Activated naive CD8-positive, alpha-beta T cell treated with anti-CD3 and anti-CD28 coated beads, Interleukin-2, amount 10 ng/mL, durations not matched to agents 7 days and 5 days (primary cell): ENCODE results near the gene IFT25. TPM values are rescaled to one million over a fixed set of nuclear protein-coding genes. Genes with fewer than 3 reads are reported as not detected.
"Not testable (repeated sequence)": the region's sequence is repeated elsewhere in the genome, so short reads cannot be mapped to it uniquely, and the experiment has no call there.

ENCODE experiments used
- ATAC-seq: fragments of 150-1000 bp; cut with Tn5 transposase; one replicate; pipeline ENCODE4 v1.10.0; 2021; ENCODE audit warnings: low read depth, moderate library complexity
- POLR2A ChIA-PET: fragments of 350-600 bp; sonication (Branson Sonifier 250); formaldehyde crosslinking; loops from one replicate; lab custom pipeline; 2021; ENCODE audit warnings: antibody characterized with exemption; lab: Charles Lee
- DNase-seq: peaks from one replicate; pipeline ENCODE4 v3.0.0; 2021
- H3K27ac Mint-ChIP-seq: one replicate; pipeline ENCODE4 v1.8.0; 2022; ENCODE audit warnings: mild to moderate bottlenecking, mixed read lengths
- H3K27me3 Mint-ChIP-seq: one replicate; pipeline ENCODE4 v1.8.0; 2022; ENCODE audit warnings: mild to moderate bottlenecking, moderate library complexity, mixed read lengths
- H3K36me3 Mint-ChIP-seq: one replicate; pipeline ENCODE4 v1.8.0; 2021; ENCODE audit warnings: mild to moderate bottlenecking, mixed read lengths
- H3K4me1 Mint-ChIP-seq: one replicate; pipeline ENCODE4 v1.8.0; 2021; ENCODE audit warnings: mixed read lengths
- H3K4me3 Mint-ChIP-seq: one replicate; pipeline ENCODE4 v1.8.0; 2022; ENCODE audit warnings: mild to moderate bottlenecking, moderate library complexity, mixed read lengths
- H3K9me3 Mint-ChIP-seq: one replicate; pipeline ENCODE4 v1.8.0; 2021; ENCODE audit warnings: mixed read lengths
- total RNA-seq, 2 experiments: library from RNA; stranded (reverse); gene quantifications; one replicate each; pipeline ENCODE4 v1.2.3, GENCODE V29; 2021

IFT25 gene
- total RNA-seq, 2 experiments from 2014 or later, result 76.7 to 81.6 TPM

DNA sequence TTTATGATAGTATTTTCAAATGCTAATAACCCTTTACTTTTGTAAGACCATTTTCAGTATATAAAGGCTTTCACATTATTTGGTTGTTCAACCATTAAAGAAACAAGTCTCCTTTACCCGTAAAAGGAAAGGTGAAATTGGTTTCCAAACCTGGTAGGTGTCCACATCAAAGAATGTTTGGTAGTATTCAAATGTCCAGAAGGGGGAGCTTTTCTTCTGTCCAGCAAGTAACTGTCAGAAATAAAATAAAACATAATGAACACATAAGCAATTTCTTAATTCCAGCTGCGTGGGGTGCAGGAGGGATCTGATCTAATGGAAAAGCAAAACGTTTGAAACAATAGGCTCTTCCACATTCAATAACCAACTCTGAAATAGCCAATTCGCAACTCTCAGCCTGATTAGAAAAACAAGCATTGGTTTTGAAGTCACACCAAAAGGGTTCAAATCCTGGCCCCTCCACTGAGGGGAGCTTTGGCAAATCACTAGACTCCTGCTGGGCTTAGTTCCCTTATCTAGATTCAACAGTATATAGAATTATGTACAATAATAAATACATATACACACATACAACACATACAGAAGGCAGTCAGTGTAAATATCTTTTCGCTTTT, 66.9 kb downstream of the IFT25 start:
- Mint-ChIP-seq H3K36me3 (peaks cover 23% of the 10 kb centered on the region), H3K27ac (no peak overlapping the region), H3K27me3 (no peaks in the 10 kb centered on the region), H3K4me1 (no peaks in the 10 kb centered on the region), H3K9me3 (no peaks in the 10 kb centered on the region), H3K4me3 (no peak overlapping the region)
- POLR2A ChIA-PET, result interaction anchor here (1.6 kb wide), 1 partner anchor 67 kb away, joined by 7 read pairs; the partner anchor contains the start of genes IFT25 and LRRC42
- ATAC-seq (no peak), DNase-seq (no peak)

GRCh38 chr1:53875150-53875549, 70.3 kb downstream of the IFT25 start:
- H3K36me3 Mint-ChIP-seq, POLR2A ChIA-PET, H3K9me3 Mint-ChIP-seq, H3K27ac Mint-ChIP-seq, H3K4me3 Mint-ChIP-seq, H3K4me1 Mint-ChIP-seq, ATAC-seq, H3K27me3 Mint-ChIP-seq, DNase-seq: not testable (repeated sequence)

GRCh38 chr1:53871773-53872484, 73.6 kb downstream of the IFT25 start:
- no peak overlapping the region for H3K27ac Mint-ChIP-seq
- H3K9me3 Mint-ChIP-seq, result no peaks in the 10 kb centered on the region
- H3K36me3 Mint-ChIP-seq, result peaks cover 4% of the 10 kb centered on the region
- ATAC-seq, result no peak
- POLR2A ChIA-PET, result interaction anchor here (1.2 kb wide), 1 partner anchor 29 kb away, joined by 3 read pairs; no protein-coding TSS in a partner anchor
- H3K27me3 Mint-ChIP-seq, result no peaks in the 10 kb centered on the region
- no peak overlapping the region for H3K4me3 Mint-ChIP-seq
- DNase-seq, result no peak
- H3K4me1 Mint-ChIP-seq, result no peaks in the 10 kb centered on the region

Other genes starting within 250 kb of the IFT25 start
- not detected for gene GLIS1, start 206.5 kb downstream of the IFT25 start, total RNA-seq
- gene NDC1, start 107.4 kb downstream of the IFT25 start, total RNA-seq, result 10 to 100 TPM; 19.0 to 19.5 TPM
- gene YIPF1, start 55.9 kb downstream of the IFT25 start, total RNA-seq, result 10 to 100 TPM; 16.9 to 19.5 TPM
- gene DIO1, start 51.5 kb downstream of the IFT25 start, total RNA-seq, result not detected
- 10 to 100 TPM; 18.8 to 20.2 TPM for gene LRRC42, start 651 bp upstream of the IFT25 start, total RNA-seq
- gene LDLRAD1, start 72.5 kb upstream of the IFT25 start, total RNA-seq, result not detected
- 100 to 1,000 TPM; 182 to 192 TPM for gene TMEM59, start 107.5 kb upstream of the IFT25 start, total RNA-seq
- 10 to 100 TPM; 11.7 to 13.5 TPM for gene TCEANC2, start 107.9 kb upstream of the IFT25 start, total RNA-seq
- gene CDCP2, start 207.3 kb upstream of the IFT25 start, total RNA-seq, result under 1 TPM; 0.11 to 0.20 TPM